Left renal cortex interstitium (tissue), 4 donors: ENCODE measurements around the gene NFAT5. TPM values are rescaled to one million over a fixed set of nuclear protein-coding genes. Genes with fewer than 3 reads are reported as not detected.

ENCODE experiments used
- DNase-seq, 4 donors: peaks; one replicate each; pipeline ENCODE4 v3.0.0-alpha.2; 2013; ENCODE audit warnings: low read depth in 4 of 4, low spot score in 2 of 4, missing footprints in 1 of 4
- polyA plus RNA-seq, 4 donors: library from polyadenylated mRNA; unstranded; fragments of 120-200 nt; gene quantifications; one replicate each; pipeline ENCODE4 v1.2.1, GENCODE V29; 2013; ENCODE audit not compliant: insufficient read length in 4 of 4

The NFAT5 gene
- polyA plus RNA-seq, 4 donors = 25.3 to 70.2 (median 47.9) TPM

DNA sequence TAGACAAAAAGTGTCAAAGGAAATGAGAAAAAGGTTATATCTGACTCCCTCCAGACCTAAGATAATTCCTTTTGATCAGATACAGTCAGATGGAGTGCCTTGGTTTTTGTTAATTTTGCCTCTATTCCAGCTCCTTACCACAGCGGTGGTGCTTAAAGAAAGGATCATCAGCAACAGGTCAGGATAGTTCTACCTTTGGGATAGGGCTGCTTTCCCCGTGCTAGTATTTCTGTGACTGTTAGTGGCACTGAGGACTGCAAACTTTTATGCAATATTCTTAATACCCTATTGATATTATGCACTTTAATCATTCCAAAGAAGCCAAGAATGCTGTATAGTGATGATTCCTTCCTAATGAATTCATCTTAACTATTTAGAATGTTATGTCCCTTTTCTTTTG, 136.1 kb downstream of the NFAT5 start:
- DNase-seq = no peak

DNA sequence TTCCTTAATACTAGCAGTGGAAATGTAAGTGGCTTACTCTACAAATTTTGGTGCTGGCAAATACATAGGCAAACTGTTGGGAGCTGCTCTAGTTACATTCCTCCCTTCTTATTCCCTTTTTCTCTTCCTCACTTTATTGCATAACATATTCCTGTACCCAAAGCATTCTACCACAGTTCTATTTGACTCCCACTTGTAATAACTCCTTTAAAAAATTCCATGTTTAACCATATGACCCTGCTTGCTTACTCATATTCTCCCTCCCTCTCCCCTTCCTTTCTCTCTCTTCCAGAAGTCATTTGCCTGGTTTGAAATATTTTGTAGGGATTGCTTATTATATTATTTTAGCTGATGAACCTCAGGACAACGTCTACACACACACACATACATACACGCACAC, 137.9 kb downstream of the NFAT5 start:
- no peak for DNase-seq

DNA sequence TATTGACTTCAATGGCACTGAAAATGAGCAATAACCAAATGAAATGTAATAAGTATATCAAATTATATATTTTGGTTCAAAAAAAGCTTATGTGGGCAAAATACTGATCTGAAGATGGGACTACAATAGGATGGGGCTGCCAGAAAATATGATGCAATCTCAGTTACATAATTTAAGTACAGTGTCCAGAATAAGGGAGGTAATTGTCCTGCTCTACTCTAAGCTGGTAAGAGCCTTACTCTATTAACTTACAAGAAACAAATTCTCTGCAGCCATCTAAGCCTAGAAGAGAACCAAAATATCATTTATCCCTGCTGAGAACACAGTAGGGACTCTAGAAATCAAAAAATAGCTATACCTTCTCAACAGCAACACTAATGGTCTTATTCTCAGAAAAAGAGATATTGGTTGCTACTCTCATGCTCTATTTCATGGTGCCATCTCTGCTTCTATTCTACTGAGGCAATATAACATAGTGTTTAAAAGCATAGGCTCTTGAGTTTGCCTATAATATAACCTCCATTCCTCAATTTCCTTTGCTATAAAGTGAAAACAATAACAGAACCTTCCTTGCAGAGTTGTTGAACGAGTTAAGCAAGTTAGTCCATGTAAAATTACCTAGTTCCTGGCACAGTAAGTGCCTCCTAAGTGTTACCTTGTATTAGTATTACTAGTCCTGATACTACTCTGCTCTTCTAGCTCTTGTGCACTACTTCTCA, 140.6 kb downstream of the NFAT5 start:
- no peak for DNase-seq

GRCh38 chr16:69706975-69707340, 141.2 kb downstream of the NFAT5 start:
- DNase-seq = no peak

- no peak for DNase-seq
These were observed 142.3 kb downstream of the NFAT5 start for GRCh38 chr16:69707920-69708683.

DNA sequence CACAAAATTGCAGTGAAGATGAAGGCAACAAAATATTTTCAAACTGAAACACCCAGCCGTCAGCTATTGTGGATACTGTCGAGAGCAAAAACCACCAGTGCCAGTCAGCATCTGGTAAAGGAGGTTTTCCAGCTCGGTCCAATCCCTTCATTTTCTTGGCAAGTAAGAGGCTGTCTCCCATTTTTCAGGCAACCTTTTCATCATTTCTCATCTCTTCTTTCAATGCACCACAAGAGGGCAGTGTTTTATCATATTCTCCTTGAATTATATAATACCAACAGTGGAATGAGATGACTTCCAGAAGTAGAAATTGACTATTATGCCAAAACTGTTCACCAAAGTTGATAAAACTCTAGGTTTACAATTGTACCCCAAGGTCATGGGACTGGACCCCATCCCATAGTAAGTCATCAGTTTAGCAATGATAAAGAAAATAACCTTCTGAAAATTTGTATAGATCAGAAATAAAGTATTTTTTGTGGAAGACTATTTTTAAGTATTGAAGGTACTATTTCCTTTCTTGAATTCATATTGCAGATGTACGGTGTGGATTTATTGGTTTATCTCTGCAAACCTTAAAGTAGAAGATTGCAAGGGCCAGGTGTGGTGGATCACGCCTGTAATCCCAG, 143.8 kb downstream of the NFAT5 start:
- DNase-seq = peak; percentile 17 to 53 (median 36)

DNA sequence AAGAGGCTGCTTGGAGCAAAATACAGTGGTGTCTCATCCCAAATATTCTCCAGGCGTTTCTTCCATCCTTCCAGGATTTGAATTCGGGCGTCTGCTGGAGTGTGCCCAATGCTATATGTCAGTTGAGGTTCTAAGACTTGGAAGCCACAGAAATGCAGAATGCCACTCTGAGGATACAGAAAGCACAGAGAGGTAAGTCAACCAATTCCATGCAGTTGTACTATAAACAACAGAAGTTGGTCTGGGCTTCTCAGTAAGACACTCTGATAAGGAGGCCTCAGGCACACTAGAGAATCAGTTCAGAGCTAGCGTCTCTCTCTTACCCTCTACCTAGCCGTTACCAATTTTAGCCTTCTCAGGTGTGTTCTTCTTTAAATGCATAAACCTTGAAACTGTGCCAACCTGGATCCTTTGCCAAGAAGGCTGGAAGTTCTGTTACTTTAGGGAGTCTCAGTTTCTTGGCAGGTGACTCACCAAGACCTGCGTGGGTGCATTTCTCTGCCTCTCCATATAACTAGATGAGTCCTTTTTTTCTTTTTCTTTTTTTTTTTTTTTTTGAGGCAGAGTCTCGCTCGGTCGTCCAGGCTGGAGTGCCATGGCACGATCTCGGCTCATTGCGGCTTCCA, 145.5 kb downstream of the NFAT5 start:
- DNase-seq = no peak

DNA sequence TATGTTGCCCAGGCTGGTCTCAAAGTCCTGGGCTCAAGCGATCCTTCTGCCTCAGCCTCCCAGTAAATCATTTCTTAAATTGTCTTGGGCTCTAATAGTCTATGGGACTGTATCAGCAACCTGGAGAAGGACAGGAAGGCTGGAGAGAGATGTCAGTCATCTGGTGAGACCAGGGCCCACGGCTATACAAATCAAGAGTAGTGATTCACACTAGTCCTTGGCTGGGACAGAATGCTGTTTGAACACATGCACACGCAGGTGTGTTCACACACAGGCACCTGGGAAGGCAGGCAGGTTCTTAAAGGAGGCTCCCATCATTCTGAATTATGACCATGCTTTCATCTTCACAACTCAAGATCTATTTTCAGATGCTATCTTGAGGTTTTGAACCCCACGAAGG, 146.5 kb downstream of the NFAT5 start:
- no peak for DNase-seq

GRCh38 chr16:69712914-69713581, 147.3 kb downstream of the NFAT5 start:
- no peak for DNase-seq

DNA sequence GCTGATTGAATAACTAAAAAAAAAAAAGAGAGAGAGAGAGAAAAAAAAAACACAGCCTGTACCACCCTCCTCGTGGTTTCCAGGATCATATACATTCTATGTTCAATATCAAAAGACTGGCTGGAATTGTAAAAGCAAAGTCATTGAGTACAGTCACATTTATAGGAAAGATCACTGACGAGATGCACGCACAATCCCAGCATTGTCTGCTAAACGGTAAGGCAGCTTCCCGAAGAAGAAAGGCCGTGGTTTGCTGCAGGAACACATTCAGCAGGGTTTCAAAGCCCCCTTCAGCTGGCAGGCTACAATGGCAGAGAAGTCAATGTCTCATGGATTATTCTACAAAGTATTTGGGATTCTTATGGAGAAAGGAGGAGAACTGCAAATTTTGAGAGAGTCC, 151.3 kb downstream of the NFAT5 start:
- no peak for DNase-seq

- DNase-seq = no peak
These were observed 152.5 kb downstream of the NFAT5 start for GRCh38 chr16:69718111-69718764.

- no peak for DNase-seq
These were observed 155.2 kb downstream of the NFAT5 start for GRCh38 chr16:69720822-69721430.

DNA sequence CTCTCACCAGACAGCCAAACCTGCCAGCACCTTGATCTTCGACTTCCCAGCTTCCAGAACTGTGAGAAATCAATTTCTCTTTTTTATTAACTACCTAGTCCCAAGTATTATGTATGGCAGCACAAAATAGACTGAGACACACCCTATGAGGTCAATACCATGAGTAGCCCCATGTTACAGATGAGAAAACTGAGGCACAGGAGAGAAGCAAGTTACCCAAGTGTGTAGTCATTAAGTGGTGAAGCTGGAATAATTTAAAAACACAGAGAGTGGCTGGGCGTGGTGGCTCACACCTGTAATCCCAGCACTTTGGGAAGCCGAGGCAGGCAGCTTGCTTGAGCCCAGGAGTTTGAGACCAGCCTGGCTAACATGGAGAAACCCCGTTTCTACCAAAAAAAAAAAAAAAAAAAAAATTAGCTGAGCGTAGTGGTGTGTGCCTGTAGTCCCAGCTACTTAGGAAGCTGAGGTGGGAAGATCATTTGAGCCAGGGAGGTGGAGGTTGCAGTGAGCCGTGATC, 155.7 kb downstream of the NFAT5 start:
- no peak for DNase-seq

DNA sequence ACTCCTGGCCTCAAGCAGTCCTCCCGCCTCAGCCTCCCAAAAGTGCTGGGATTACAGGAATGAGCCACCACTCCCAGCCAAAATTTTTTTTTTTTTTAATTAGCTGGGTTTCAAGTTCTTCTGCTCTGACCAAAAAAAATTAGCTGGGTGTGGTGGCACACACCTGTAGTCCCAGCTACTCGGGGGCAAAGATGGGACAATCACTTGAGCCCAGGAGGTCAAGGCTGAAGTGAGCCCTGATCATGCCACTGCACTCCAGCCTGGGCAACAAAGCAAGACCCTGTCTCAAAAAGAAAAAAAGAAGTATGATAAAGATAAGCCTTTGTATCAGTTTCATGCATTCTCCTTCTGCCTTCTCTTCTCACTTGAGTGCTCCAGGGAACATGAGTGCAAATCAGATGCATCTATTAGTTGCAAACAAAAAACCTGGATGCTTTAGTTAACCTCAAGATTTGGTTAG, 158.7 kb downstream of the NFAT5 start:
- DNase-seq = no peak

DNA sequence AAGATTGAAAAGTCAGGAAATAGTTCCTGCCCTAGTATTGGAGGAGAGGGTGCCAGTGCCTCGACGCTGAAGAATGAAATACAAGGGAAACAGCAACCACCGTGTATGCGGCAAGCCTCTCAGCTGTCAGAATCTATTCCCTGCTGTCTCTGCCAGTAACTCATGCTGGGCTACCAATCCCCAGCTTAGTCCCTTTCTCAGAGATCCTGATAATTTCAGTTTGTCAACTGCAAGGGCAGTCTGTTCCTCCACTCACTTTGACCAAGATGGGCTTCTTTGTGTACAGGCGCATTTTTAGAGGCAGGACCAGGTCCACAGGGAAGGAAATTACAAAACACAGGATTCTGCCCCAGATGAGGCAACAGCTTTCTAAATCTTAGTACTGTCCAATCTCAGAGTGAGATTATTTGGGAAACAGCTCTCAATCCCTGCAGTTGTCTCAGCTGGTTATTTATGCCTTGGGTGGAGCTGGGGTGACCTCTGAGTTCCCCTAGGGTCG, 159.3 kb downstream of the NFAT5 start:
- DNase-seq = no peak

- no peak for DNase-seq
These were observed 159.9 kb downstream of the NFAT5 start for GRCh38 chr16:69725480-69726312.

- DNase-seq = peak; percentile 58 to 77 (median 70)
These were observed 160.7 kb downstream of the NFAT5 start, which contains the start of gene NQO1 for GRCh38 chr16:69726313-69727060. TSS of gene NQO1 (minus strand) at chr16:69726560. CDS start at chr16:69726439, 121 bp downstream.

- DNase-seq = no peak
These were observed 162.1 kb downstream of the NFAT5 start for GRCh38 chr16:69727916-69728270.
